OCI-LY1 (cell line): ENCODE measurements around the gene HDAC7.

Source experiments
- CTCF ChIP-seq: fragments of 200-600 bp; sonication (generic), shearing (Covaris generic); IDR thresholded peaks from 2 replicates; pipeline ENCODE4 v1.5.1; 2017; ENCODE audit warnings: mild to moderate bottlenecking, antibody characterized with exemption, low read length, moderate library complexity, mixed read lengths
- EZH2 ChIP-seq: fragments of 200-600 bp; sonication (generic), shearing (Covaris generic); IDR thresholded peaks from 2 replicates; pipeline ENCODE4 v1.8.0; 2017; ENCODE audit warnings: borderline replicate concordance, mixed run types, mild to moderate bottlenecking, antibody characterized with exemption, low read length, moderate library complexity, mixed read lengths

- no peak for TF ChIP-seq CTCF
- TF ChIP-seq EZH2: no peak
These were observed 17.8 kb downstream of the HDAC7 start for GRCh38 chr12:47801904-47802246.
